ENCODE results near the gene GRK6.

DNA sequence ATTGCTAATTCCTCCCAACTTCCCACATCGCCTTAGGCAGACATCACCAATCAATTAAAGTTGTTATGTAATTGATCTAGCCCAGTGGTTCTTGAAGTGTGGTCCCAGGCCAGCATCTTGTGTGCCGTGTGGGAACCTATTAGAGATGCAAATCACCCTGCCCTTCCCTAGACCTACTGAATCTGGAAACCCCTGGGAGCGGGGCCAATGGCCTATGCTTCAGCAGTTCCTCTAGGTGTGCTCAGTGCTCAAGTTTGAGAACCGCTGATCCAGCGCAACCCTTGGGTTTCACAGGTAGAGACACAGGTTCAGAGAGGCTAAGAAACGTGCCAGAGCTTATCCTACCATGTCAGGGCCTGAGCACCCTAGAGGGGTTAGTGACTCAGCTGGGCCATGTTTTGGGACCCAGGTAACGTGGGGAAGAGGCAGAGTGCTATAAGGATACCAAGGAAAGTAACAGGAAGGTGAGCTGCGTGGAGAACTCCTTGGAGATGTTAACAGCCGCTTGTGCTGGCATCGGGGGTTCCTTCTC, 37.9 kb upstream of the GRK6 start:
- no peak for TF ChIP-seq POLR2A (IDR thresholded peaks at IDR 0.05)
- TF ChIP-seq, protein P1, sequence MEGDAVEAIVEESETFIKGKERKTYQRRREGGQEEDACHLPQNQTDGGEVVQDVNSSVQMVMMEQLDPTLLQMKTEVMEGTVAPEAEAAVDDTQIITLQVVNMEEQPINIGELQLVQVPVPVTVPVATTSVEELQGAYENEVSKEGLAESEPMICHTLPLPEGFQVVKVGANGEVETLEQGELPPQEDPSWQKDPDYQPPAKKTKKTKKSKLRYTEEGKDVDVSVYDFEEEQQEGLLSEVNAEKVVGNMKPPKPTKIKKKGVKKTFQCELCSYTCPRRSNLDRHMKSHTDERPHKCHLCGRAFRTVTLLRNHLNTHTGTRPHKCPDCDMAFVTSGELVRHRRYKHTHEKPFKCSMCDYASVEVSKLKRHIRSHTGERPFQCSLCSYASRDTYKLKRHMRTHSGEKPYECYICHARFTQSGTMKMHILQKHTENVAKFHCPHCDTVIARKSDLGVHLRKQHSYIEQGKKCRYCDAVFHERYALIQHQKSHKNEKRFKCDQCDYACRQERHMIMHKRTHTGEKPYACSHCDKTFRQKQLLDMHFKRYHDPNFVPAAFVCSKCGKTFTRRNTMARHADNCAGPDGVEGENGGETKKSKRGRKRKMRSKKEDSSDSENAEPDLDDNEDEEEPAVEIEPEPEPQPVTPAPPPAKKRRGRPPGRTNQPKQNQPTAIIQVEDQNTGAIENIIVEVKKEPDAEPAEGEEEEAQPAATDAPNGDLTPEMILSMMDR (IDR thresholded peaks at IDR 0.05), result no peak
- no peak for TF ChIP-seq POLR2AphosphoS5 (IDR thresholded peaks at IDR 0.05)

All from breast epithelium (tissue), 3 donors.